AG10803 (cell line): ENCODE measurements around the gene KLHDC1.
"Not testable (repeated sequence)": the region's sequence is repeated elsewhere in the genome, so short reads cannot be mapped to it uniquely, and the experiment has no call there.

Experiments used
- DNase-seq: peaks from one replicate; pipeline ENCODE4 v3.0.0; 2010; ENCODE audit warnings: low read depth
- H3K4me3 ChIP-seq: 2 replicates; pipeline ENCODE4 v1.5.1; 2011; ENCODE audit warnings: mild to moderate bottlenecking, low read length, control low read depth
- TF ChIP-seq, protein P1 (sequence below): conservative IDR thresholded peaks from 2 replicates; pipeline ENCODE4 v1.5.1; 2011; ENCODE audit warnings: mild to moderate bottlenecking, low read length, control low read depth, inconsistent platforms

The KLHDC1 gene

DNA sequence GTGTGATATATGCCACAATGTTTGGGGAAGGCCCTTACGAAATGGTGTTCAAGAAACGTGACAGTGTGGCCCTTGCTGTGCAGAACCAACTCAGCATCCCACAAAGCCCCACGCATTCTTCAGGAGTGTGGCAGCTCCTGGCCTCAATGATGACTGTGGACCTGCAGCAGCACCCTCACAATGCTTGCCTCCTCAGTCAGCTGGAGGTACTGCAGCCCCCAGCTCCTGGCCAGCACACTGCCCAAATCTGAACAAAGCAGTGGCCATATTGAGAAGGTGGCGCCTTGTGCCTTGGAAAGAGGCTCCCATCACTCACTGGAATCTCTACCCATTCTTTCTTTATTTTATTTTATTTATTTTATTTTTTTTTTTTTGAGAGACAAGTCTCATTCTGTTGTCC is 15.3 kb upstream of the KLHDC1 start:
- TF ChIP-seq, protein P1, sequence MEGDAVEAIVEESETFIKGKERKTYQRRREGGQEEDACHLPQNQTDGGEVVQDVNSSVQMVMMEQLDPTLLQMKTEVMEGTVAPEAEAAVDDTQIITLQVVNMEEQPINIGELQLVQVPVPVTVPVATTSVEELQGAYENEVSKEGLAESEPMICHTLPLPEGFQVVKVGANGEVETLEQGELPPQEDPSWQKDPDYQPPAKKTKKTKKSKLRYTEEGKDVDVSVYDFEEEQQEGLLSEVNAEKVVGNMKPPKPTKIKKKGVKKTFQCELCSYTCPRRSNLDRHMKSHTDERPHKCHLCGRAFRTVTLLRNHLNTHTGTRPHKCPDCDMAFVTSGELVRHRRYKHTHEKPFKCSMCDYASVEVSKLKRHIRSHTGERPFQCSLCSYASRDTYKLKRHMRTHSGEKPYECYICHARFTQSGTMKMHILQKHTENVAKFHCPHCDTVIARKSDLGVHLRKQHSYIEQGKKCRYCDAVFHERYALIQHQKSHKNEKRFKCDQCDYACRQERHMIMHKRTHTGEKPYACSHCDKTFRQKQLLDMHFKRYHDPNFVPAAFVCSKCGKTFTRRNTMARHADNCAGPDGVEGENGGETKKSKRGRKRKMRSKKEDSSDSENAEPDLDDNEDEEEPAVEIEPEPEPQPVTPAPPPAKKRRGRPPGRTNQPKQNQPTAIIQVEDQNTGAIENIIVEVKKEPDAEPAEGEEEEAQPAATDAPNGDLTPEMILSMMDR = peak; percentile 9; the same call in 1 of the 2 replicates
- DNase-seq = no peak
- H3K4me3 ChIP-seq = no peak overlapping the region

- no peak for DNase-seq
- H3K4me3 ChIP-seq = no peak overlapping the region
- TF ChIP-seq, protein P1 = no peak
Observed at GRCh38 chr14:49679271-49679670, 13.6 kb upstream of the KLHDC1 start.

DNA sequence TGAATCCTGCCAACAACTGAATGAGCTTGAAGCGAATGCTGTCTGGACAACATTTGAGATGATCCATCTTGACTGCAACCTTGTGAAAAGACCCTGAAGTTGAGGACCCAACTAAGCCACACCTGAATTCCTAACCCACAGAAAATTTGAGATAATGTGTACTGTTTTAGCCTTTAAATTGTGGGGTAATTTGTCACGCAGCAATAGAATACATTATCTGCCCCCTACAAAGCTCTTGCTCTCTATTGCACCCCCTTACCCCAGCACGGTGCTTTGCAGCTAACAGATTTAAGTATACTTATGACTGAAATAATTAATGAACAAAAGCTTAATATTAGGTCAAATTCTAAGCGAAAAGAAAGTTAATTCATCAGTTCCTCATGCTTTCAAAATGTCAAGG is 6.5 kb upstream of the KLHDC1 start:
- no peak for DNase-seq
- TF ChIP-seq, protein P1 = no peak
- H3K4me3 ChIP-seq = no peak overlapping the region

DNA sequence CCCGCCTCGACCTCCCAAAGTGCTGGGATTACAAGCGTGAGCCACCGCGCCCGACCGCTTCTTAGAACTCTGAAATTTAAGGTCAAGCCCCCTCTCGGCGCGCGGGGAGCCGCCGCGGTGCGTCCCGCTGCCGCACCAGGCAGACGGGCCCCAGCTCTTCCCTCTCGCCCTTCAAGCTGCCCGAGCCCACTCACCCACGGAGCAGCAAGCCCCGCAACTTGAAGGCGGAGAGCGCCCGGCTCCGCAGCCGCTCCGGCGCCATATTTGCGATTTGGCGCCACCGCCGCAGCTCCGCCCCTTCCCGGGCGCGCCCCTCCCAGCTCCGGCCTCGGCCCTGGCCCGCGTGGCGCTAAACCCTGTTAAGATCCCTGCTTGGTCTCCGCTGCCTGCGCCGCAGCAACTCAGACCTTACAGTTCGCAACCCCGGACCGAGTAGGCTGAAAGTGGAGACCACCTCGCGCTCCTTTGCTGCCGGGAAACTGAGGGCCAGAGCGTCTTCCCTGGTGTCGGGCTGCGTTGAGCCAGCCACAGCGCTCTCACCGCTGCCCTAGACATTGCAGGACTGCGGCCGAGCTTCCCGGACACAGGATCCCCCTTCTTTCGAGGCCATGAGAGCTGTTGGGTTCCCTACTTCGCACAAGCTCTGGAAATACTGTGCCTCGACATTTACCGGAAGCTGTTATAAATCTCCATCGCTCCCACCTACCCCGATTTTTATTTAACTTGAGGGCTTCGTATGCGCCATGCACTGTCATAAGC is 4.8 kb upstream of the KLHDC1 start, which contains the start of gene POLE2:
Gene POLE2 (minus strand): TSS at position 273 of the 759 bp plus-strand sequence. CDS start 11 bp downstream, at position 262.
- TF ChIP-seq, protein P1 = no peak
- peak; percentile 58 for DNase-seq
- H3K4me3 ChIP-seq = peak within 1 kb of the TSS; percentile 69

DNA sequence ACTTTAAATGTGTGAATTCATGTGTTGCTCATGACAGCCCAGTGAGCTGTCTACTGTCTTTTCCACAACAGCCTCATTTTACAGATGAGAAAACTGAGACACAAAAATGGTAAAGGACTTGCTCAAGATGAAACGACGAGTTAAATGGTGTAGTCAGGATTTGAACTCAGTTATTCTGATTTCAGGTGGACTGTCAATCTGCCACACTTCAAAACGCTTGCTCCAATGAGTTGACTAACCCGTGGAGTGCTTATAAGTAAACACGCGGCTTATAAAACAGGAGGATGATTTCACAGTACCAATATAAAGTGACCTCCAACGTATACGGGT is 4.3 kb upstream of the KLHDC1 start:
- DNase-seq = no peak
- no peak overlapping the region for H3K4me3 ChIP-seq
- TF ChIP-seq, protein P1 = no peak

DNA sequence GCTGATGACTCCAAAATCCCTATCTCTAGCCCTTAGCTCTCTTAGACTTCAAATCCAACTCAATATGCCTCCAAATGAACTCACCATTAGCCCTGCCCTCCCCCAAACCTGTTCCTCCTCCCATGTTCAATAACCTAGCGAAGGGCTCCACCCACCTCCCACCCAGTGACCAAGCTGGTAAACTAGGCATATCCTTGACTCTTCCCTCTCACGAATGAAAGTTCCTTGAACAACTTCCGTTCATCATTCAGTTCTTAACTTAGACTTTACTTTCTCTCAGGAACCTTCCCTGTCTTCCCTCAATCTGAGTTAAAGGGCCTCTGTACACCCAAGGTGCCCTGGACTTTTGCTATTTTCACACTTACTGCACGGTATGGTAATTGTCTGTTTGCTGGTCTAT is 1.9 kb upstream of the KLHDC1 start:
- TF ChIP-seq, protein P1 = no peak
- DNase-seq = no peak
- H3K4me3 ChIP-seq = no peak overlapping the region

DNA sequence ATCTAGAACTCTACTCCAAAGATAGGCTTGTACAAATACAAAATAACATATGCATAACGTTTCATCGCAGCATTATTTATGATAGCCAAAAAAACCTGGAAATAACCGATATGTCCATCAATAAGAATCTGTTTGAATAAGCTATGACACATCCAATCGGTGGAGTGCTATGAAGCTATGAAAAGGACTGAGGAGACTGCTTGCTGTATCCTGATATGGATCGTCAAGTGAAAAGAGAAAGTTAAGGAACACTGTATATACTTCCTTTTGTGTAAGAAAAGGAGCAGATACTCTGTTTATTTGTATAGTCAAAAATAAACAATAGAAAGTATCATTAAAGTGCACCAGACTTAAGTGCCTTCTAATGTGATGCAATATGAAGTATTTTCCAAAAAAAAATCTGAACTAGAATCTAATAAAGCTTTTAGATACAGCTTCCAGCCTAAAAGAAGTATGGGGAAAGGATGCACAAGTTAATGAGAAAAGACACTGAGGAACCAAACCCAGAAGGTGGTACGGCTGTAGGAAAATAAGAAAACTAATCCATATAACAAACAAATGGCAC is 645 bp upstream of the KLHDC1 start:
- TF ChIP-seq, protein P1 = no peak
- DNase-seq = no peak
- peak overlapping the region; percentile 72 for H3K4me3 ChIP-seq

DNA sequence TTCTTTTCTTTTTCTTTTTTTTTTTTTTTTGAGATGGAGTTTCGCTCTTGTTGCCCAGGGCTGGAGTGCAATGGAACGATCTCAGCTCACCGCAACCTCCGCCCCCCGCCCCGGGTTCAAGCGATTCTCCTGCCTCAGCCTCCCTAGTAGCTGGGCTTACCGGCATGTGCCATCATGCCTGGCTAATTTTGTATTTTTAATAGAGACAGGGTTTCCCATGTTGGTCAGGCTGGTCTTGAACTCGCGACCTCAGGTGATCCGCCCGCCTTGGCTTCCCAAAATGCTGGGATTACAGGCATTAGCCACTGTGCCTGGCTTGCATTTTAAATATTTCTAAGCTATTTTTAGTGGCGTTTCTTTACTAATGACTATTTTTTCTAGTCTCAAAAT is 810 bp downstream of the KLHDC1 start:
- not testable (repeated sequence) for DNase-seq
- peak overlapping the region; percentile 72 for H3K4me3 ChIP-seq
